HG02973 (cell line): ENCODE results near the gene TTF2.
"Not testable (repeated sequence)": the region's sequence is repeated elsewhere in the genome, so short reads cannot be mapped to it uniquely, and the experiment has no call there.

Experiments used
- ATAC-seq: cut with Tn5 transposase; IDR thresholded peaks from one replicate; pipeline ENCODE4 v1.9.1; 2021; ENCODE audit warnings: moderate library complexity; ENCODE audit not compliant: unreplicated experiment

TTF2 gene

GRCh38 chr1:117147856-117148588 lies 87.9 kb downstream of the TTF2 start:
- ATAC-seq, result no peak

- ATAC-seq, result no peak
These were observed 90.2 kb downstream of the TTF2 start for GRCh38 chr1:117150316-117150715.

GRCh38 chr1:117151305-117151704 lies 91.2 kb downstream of the TTF2 start:
- ATAC-seq, result not testable (repeated sequence)
